Measurements from ENCODE around the gene CD27.

CD27 gene

GRCh38 chr12:6444704-6445688, at the start of gene CD27:
CD27 (plus strand) TSS chr12:6444955; CDS start chr12:6445096, 141 bp downstream.
- H3K9ac ChIP-seq (ENCODE audit: low read length in 5 of 5) = no peak within 1 kb of the TSS
- peaks cover 0 to 51% (median 19%) of the 10 kb centered on the region in 5 donors for H3K36me3 ChIP-seq (ENCODE audit: control insufficient read depth in 5 of 5, insufficient read depth in 5 of 5, low read length in 5 of 5)
- no peak within 1 kb of the TSS for H3K27ac ChIP-seq (ENCODE audit: low read depth, low read length)
- no peaks in the 10 kb centered on the region for H3K9me3 ChIP-seq (ENCODE audit: control insufficient read depth in 5 of 5, low read length in 5 of 5)
- H3K27me3 ChIP-seq (ENCODE audit: control insufficient read depth in 5 of 5, insufficient read depth in 4 of 5, low read length in 5 of 5) = no peaks in the 10 kb centered on the region
- H3K4me1 ChIP-seq (ENCODE audit: control insufficient read depth in 5 of 5, insufficient read depth in 5 of 5, low read length in 5 of 5) = peaks cover 0 to 2% (median 1%) of the 10 kb centered on the region in 5 donors
- no peak within 1 kb of the TSS for H3K4me3 ChIP-seq (ENCODE audit: low read depth in 1 of 5, low read length in 5 of 5)

GRCh38 chr12:6396031-6396430, 48.7 kb upstream of the CD27 start:
- no peak overlapping the region for H3K9ac ChIP-seq (ENCODE audit: low read length in 5 of 5)
- no peak overlapping the region for H3K4me3 ChIP-seq (ENCODE audit: low read depth in 1 of 5, low read length in 5 of 5)
- peaks cover 0 to 3% (median 0%) of the 10 kb centered on the region in 5 donors for H3K9me3 ChIP-seq (ENCODE audit: control insufficient read depth in 5 of 5, low read length in 5 of 5)
- H3K4me1 ChIP-seq (ENCODE audit: control insufficient read depth in 5 of 5, insufficient read depth in 5 of 5, low read length in 5 of 5) = peaks cover 0 to 10% (median 8%) of the 10 kb centered on the region in 5 donors
- no peaks in the 10 kb centered on the region for H3K27me3 ChIP-seq (ENCODE audit: control insufficient read depth in 5 of 5, insufficient read depth in 4 of 5, low read length in 5 of 5)
- peaks cover 3 to 18% (median 11%) of the 10 kb centered on the region in 5 donors for H3K36me3 ChIP-seq (ENCODE audit: control insufficient read depth in 5 of 5, insufficient read depth in 5 of 5, low read length in 5 of 5)
- H3K27ac ChIP-seq (ENCODE audit: low read depth, low read length) = no peak overlapping the region

- no peak overlapping the region for H3K4me3 ChIP-seq (ENCODE audit: low read depth in 1 of 5, low read length in 5 of 5)
- no peaks in the 10 kb centered on the region for H3K36me3 ChIP-seq (ENCODE audit: control insufficient read depth in 5 of 5, insufficient read depth in 5 of 5, low read length in 5 of 5)
- H3K4me1 ChIP-seq (ENCODE audit: control insufficient read depth in 5 of 5, insufficient read depth in 5 of 5, low read length in 5 of 5) = no peaks in the 10 kb centered on the region
- no peaks in the 10 kb centered on the region for H3K9me3 ChIP-seq (ENCODE audit: control insufficient read depth in 5 of 5, low read length in 5 of 5)
- H3K27ac ChIP-seq (ENCODE audit: low read depth, low read length) = no peak overlapping the region
- no peak overlapping the region for H3K9ac ChIP-seq (ENCODE audit: low read length in 5 of 5)
- H3K27me3 ChIP-seq (ENCODE audit: control insufficient read depth in 5 of 5, insufficient read depth in 4 of 5, low read length in 5 of 5) = no peaks in the 10 kb centered on the region
Measured at GRCh38 chr12:6399884-6400644, 44.7 kb upstream of the CD27 start.

DNA sequence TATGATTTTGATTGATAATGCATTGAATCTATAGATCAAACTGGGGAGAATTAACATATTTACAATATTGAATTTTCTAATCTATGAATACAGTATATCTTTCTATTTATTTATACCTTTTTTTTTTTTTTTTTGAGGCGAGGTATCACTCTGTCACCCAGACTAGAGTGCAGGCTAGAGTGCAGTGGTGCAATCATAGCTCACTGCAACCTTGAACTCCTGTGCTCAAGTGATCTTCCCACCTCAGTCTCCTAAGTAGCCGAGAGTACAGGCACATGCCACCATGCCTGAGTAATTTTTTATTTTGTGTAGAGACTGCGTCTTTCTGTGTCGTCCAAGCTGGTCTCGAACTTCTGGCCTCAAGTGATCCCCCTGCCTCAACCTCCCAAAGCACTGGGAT, 40.4 kb upstream of the CD27 start:
- Histone ChIP-seq H3K27ac (ENCODE audit: low read depth, low read length) (no peak overlapping the region), H3K4me1 (ENCODE audit: control insufficient read depth in 5 of 5, insufficient read depth in 5 of 5, low read length in 5 of 5) (no peaks in the 10 kb centered on the region), H3K36me3 (ENCODE audit: control insufficient read depth in 5 of 5, insufficient read depth in 5 of 5, low read length in 5 of 5) (no peaks in the 10 kb centered on the region), H3K27me3 (ENCODE audit: control insufficient read depth in 5 of 5, insufficient read depth in 4 of 5, low read length in 5 of 5) (no peaks in the 10 kb centered on the region), H3K9ac (ENCODE audit: low read length in 5 of 5) (no peak overlapping the region), H3K9me3 (ENCODE audit: control insufficient read depth in 5 of 5, low read length in 5 of 5) (no peaks in the 10 kb centered on the region), H3K4me3 (ENCODE audit: low read depth in 1 of 5, low read length in 5 of 5) (no peak overlapping the region)

DNA sequence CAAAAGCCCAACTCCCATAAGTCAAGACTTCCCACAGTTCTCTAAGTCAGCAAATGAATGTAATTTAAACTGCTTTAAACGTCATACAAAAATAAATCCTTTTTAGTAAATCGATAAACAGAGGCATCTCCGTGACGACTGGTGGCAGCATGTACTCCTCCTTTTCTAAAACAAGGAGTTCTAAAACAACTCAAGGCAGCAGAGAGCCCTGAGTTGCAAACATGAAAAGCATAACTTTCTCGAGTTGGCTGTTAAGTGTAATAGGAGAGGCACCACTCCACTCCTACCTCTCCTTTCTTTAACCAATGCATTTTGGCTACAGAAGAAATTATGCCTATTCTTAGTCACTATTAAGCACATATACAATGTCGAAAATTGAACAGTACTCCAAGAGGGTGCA, 38.8 kb upstream of the CD27 start:
- Histone ChIP-seq H3K27me3 (ENCODE audit: control insufficient read depth in 5 of 5, insufficient read depth in 4 of 5, low read length in 5 of 5) (no peaks in the 10 kb centered on the region), H3K36me3 (ENCODE audit: control insufficient read depth in 5 of 5, insufficient read depth in 5 of 5, low read length in 5 of 5) (no peaks in the 10 kb centered on the region), H3K9ac (ENCODE audit: low read length in 5 of 5) (no peak overlapping the region), H3K4me1 (ENCODE audit: control insufficient read depth in 5 of 5, insufficient read depth in 5 of 5, low read length in 5 of 5) (no peaks in the 10 kb centered on the region), H3K9me3 (ENCODE audit: control insufficient read depth in 5 of 5, low read length in 5 of 5) (no peaks in the 10 kb centered on the region), H3K27ac (ENCODE audit: low read depth, low read length) (no peak overlapping the region), H3K4me3 (ENCODE audit: low read depth in 1 of 5, low read length in 5 of 5) (no peak overlapping the region)

DNA sequence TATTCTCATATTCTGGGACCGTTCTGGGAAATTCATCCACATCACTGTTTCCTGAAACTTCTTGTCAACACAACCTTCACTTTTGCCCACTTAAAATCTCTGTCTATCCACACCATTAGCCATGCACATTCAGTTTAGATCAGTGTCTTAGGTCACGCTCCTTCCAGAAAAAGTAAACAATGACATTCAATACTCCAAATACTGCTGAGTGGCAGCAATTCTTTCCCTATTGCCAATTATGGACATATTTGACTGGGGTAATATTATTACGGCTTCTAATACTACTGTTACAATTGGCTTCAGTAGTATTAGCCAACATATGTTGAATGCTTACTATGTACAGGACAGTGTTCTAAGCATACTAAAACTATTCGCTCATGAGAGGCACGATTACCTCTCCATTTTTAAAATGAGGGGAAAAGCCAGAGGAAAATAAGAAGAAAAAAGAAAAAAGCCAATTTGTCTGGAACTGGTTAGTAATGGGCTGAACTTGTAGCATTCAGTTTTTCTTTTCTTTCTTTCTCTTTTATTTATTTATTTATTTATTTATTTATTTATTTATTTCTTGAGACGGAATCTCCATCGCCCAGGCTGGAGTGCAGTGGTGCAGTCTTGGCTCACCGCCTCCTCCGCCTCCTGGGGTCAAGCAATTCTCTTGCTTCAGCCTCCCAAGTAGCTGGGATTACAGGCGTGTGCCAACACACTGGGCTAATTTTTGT, 37.4 kb upstream of the CD27 start:
- Histone ChIP-seq H3K27ac (ENCODE audit: low read depth, low read length) (no peak overlapping the region), H3K4me3 (ENCODE audit: low read depth in 1 of 5, low read length in 5 of 5) (no peak overlapping the region), H3K36me3 (ENCODE audit: control insufficient read depth in 5 of 5, insufficient read depth in 5 of 5, low read length in 5 of 5) (no peaks in the 10 kb centered on the region), H3K4me1 (ENCODE audit: control insufficient read depth in 5 of 5, insufficient read depth in 5 of 5, low read length in 5 of 5) (no peaks in the 10 kb centered on the region), H3K9ac (ENCODE audit: low read length in 5 of 5) (no peak overlapping the region), H3K27me3 (ENCODE audit: control insufficient read depth in 5 of 5, insufficient read depth in 4 of 5, low read length in 5 of 5) (no peaks in the 10 kb centered on the region), H3K9me3 (ENCODE audit: control insufficient read depth in 5 of 5, low read length in 5 of 5) (no peaks in the 10 kb centered on the region)

DNA sequence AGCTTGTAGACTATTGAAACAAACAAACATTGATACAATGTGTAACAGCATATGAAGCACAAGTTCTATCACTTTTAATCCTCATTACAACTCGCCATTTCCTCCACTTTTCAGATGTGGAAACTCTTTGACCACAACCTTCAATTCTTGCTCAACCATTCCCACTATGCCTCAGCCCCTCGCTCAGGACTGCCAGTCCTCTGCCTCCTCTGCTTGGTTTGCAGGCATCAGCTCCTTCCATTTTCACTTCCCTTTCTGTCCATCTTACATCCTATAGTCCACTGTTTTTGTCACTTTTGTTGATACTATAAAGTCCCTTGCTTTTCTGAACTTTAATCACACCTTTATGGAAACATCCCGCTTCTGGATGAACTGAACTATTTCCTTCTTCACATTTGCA, 28.2 kb upstream of the CD27 start:
- Histone ChIP-seq H3K36me3 (ENCODE audit: control insufficient read depth in 5 of 5, insufficient read depth in 5 of 5, low read length in 5 of 5) (no peaks in the 10 kb centered on the region), H3K9ac (ENCODE audit: low read length in 5 of 5) (no peak overlapping the region), H3K9me3 (ENCODE audit: control insufficient read depth in 5 of 5, low read length in 5 of 5) (no peaks in the 10 kb centered on the region), H3K27me3 (ENCODE audit: control insufficient read depth in 5 of 5, insufficient read depth in 4 of 5, low read length in 5 of 5) (no peaks in the 10 kb centered on the region), H3K27ac (ENCODE audit: low read depth, low read length) (no peak overlapping the region), H3K4me3 (ENCODE audit: low read depth in 1 of 5, low read length in 5 of 5) (no peak overlapping the region), H3K4me1 (ENCODE audit: control insufficient read depth in 5 of 5, insufficient read depth in 5 of 5, low read length in 5 of 5) (no peaks in the 10 kb centered on the region)

DNA sequence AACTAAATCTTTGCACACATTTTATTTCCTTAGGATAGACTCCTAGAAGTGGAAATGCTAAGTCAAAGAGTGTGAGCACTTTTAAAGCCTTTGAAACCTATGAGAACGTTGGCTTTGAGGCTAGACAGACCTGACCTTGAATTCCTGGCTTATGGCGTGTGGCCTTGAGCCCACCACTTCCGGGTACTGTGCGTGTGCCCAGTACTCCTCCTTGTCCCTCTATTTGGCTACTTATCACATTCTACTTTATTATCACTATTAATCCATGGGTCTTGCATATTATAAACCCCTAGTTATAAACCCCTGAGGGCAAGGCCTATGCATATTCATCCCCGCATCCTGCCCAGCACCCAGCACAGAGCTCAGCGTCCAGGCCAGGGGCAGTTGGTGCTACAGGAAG, 26.0 kb upstream of the CD27 start:
- Histone ChIP-seq H3K9ac (ENCODE audit: low read length in 5 of 5) (no peak overlapping the region), H3K4me3 (ENCODE audit: low read depth in 1 of 5, low read length in 5 of 5) (no peak overlapping the region), H3K36me3 (ENCODE audit: control insufficient read depth in 5 of 5, insufficient read depth in 5 of 5, low read length in 5 of 5) (no peaks in the 10 kb centered on the region), H3K27me3 (ENCODE audit: control insufficient read depth in 5 of 5, insufficient read depth in 4 of 5, low read length in 5 of 5) (no peaks in the 10 kb centered on the region), H3K9me3 (ENCODE audit: control insufficient read depth in 5 of 5, low read length in 5 of 5) (no peaks in the 10 kb centered on the region), H3K27ac (ENCODE audit: low read depth, low read length) (no peak overlapping the region), H3K4me1 (ENCODE audit: control insufficient read depth in 5 of 5, insufficient read depth in 5 of 5, low read length in 5 of 5) (peaks cover 2 to 7% (median 6%) of the 10 kb centered on the region in 5 donors)

DNA sequence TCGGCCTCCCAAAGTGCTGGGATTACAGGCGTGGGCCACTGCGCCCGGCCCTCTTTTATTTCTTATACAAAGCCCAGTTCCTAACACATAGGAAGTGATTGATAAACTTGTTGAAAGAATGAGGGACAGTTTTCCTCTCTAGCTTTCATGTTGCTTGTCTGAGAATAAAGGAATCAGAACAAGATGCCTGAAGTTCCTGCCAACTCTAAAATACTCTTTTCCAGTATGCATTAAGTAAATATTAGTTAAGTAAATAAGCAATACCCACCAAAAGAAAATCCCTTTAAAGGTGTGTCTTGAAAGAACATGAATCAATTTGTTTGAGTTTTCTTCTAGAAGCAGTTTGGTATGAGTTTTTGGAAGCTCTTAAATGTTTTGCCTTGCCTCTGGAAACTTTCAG, 24.4 kb upstream of the CD27 start:
- Histone ChIP-seq H3K4me1 (ENCODE audit: control insufficient read depth in 5 of 5, insufficient read depth in 5 of 5, low read length in 5 of 5) (peaks cover 2 to 11% (median 9%) of the 10 kb centered on the region in 5 donors), H3K9ac (ENCODE audit: low read length in 5 of 5) (no peak overlapping the region), H3K27ac (ENCODE audit: low read depth, low read length) (no peak overlapping the region), H3K9me3 (ENCODE audit: control insufficient read depth in 5 of 5, low read length in 5 of 5) (no peaks in the 10 kb centered on the region), H3K36me3 (ENCODE audit: control insufficient read depth in 5 of 5, insufficient read depth in 5 of 5, low read length in 5 of 5) (no peaks in the 10 kb centered on the region), H3K4me3 (ENCODE audit: low read depth in 1 of 5, low read length in 5 of 5) (no peak overlapping the region), H3K27me3 (ENCODE audit: control insufficient read depth in 5 of 5, insufficient read depth in 4 of 5, low read length in 5 of 5) (no peaks in the 10 kb centered on the region)

Data from subcutaneous abdominal adipose tissue (tissue), 5 donors.